ENCODE results near the gene ETNK2. TPM values are rescaled to one million over a fixed set of nuclear protein-coding genes. Genes with fewer than 3 reads are reported as not detected.

The ETNK2 gene, protein sequence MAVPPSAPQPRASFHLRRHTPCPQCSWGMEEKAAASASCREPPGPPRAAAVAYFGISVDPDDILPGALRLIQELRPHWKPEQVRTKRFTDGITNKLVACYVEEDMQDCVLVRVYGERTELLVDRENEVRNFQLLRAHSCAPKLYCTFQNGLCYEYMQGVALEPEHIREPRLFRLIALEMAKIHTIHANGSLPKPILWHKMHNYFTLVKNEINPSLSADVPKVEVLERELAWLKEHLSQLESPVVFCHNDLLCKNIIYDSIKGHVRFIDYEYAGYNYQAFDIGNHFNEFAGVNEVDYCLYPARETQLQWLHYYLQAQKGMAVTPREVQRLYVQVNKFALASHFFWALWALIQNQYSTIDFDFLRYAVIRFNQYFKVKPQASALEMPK
- 0.51 and 1.1 TPM in 2 replicates for total RNA-seq (2012; rRNA removed)

DNA sequence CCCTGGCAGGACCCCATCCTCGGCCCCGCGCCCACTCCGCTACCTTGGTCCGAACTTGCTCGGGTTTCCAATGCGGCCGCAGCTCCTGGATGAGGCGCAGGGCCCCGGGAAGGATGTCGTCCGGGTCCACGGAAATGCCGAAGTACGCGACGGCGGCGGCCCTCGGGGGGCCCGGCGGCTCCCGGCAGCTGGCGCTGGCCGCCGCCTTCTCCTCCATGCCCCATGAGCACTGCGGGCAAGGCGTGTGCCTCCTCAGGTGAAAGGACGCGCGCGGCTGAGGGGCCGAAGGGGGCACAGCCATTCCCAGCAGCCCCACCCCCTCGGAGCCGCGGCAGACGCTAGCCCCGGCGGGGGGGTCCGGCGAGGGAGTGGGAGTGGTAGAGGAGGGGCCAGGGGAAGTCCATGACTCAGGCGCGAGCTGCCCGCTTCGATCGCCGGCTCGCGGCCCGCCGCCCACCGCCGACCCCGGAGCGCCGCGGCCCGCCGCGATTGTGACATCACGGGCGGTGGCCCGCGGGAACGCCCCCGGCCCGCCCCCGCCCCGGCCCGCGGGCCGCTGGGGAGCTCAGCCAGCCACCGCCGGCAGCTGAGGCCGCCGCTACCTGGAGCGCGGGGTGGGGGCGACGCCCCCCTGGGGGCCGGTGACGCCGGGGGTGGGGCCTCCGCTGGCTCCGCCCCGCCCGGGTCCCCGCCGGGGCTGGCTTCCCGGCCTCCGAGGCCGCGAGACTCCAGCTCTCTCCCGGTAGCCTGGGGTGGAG, at the start of gene ETNK2:
Gene ETNK2, minus strand, starts transcription at position 493 of the 758 bp plus-strand sequence. Its CDS starts 192 bp downstream, at position 301.
- Histone ChIP-seq H3K4me3 (ENCODE audit: low read length) (peak within 1 kb of the TSS; percentile 72), H3K9ac (ENCODE audit: low read depth, low read length) (peak within 1 kb of the TSS; percentile 56), H3K4me1 (ENCODE audit: control insufficient read depth, insufficient read depth, low read length) (peaks cover 21% of the 10 kb centered on the region), H3K27me3 (ENCODE audit: control insufficient read depth, insufficient read depth, low read length) (peaks cover 48% of the 10 kb centered on the region), H3K36me3 (ENCODE audit: insufficient read depth, low read length) (no peaks in the 10 kb centered on the region), H3K4me2 (ENCODE audit: low read length) (peak within 1 kb of the TSS; percentile 87), H3K9me3 (replicated peaks; ENCODE audit: low read length) (no peaks in the 10 kb centered on the region)

DNA sequence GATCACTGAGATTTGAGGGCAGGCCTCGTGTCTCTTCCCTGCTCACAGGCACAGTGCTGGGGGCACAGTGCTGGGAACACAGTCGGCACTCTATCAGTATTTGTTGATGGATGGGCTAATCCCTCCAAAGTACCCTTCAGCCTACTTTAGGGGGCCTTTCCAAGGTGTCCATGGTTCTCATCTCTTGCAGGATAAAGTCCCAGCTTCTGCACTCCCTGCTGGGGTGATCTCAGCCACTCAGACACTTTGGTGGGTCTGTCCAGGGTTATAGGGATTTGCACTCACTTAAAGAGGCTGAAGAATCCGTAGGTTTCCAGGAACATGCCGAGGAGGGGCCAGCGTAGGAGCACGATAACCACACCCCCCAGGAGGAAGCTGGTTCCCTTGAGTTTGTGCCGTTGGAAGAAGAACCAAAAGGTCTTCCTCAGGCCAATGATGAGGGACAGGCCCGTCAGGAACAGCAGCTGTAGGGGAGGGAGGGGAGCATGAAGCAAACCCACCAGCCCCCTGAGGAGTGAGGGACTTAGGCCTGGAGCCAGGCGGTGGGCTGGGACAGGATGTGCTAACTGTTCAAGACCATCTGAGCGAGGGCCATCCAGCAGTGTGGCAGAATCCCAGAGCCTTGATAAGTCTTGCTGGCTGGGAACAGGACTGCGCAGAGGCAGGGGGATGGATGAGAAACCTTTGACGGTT, 49.6 kb upstream of the ETNK2 start:
- H3K9ac ChIP-seq (ENCODE audit: low read depth, low read length) = no peak overlapping the region
- no peaks in the 10 kb centered on the region for H3K9me3 ChIP-seq (replicated peaks; ENCODE audit: low read length)
- H3K4me3 ChIP-seq (ENCODE audit: low read length) = no peak overlapping the region
- H3K4me1 ChIP-seq (ENCODE audit: control insufficient read depth, insufficient read depth, low read length) = peaks cover 16% of the 10 kb centered on the region
- H3K4me2 ChIP-seq (ENCODE audit: low read length) = no peak overlapping the region
- H3K27me3 ChIP-seq (ENCODE audit: control insufficient read depth, insufficient read depth, low read length) = peaks cover 34% of the 10 kb centered on the region
- no peaks in the 10 kb centered on the region for H3K36me3 ChIP-seq (ENCODE audit: insufficient read depth, low read length)

DNA sequence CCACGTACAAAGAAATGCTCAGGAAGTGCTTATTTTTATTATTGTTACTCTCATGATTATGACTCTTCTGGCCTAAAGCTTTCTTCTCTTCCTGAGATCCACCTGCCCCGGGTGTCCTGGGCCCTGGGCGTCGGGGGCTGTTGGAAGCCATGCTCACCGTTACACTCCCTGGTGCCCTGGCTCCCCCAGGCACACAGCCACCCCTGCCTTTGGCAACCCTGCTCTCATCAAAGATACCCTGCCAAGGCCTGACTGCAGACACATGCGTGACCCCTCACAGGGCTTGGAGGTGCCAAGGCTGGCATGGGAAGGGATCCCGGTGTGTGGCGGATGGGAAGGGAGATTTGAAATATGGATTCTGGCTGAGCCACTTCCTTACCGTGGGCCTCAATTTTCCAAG, 47.7 kb upstream of the ETNK2 start:
- Histone ChIP-seq H3K9ac (ENCODE audit: low read depth, low read length) (no peak overlapping the region), H3K4me1 (ENCODE audit: control insufficient read depth, insufficient read depth, low read length) (peaks cover 16% of the 10 kb centered on the region), H3K4me3 (ENCODE audit: low read length) (no peak overlapping the region), H3K4me2 (ENCODE audit: low read length) (no peak overlapping the region), H3K27me3 (ENCODE audit: control insufficient read depth, insufficient read depth, low read length) (peaks cover 29% of the 10 kb centered on the region), H3K9me3 (replicated peaks; ENCODE audit: low read length) (no peaks in the 10 kb centered on the region), H3K36me3 (ENCODE audit: insufficient read depth, low read length) (no peaks in the 10 kb centered on the region)

DNA sequence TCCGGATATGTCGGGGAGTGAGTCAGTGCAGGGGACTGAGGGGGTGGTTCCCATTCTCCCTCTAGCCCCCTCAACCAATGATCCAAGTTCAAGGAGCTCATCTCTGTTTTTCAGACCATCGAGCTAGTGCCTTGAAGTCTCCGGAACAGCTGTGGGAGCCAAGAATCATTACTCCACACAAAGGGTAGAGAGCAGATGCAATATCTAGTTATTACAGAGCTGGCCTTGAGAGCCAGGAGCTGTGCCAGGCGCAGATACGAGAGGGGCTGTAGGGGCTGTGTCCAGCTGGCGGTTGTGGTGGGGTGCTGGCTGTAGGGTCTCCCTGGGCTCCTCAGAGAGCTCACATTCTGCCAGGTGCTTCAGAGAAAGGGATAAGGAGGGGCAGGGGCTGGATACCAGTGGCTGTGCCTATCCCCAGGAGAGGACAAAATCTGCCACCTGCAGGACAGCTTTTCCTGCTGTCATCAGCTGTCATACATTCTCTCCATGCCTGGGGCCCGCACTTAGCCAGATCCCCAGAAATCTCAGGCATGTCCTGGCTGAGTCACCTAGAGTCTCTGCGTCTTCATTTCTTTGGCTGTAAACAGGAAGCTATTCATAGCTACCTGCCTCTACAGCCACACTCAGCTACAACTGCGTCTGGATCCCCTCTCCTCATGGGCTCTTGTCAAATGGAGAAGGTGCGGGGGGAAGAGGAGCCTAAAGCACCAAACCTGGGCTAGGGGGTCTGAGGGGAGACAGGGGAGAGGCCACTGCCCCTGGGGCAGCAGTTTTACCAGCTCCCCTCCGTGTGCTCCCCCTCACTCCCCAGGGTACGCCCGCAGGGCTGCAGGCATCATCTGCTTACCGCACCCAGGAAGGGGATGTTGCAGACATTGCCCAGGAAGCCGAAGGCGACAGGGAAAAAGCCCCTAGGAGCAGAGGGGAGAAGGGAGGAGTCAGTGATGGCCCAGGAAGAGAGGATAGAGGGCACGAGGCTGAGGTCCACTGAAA, 46.8 kb upstream of the ETNK2 start:
- H3K9ac ChIP-seq (ENCODE audit: low read depth, low read length) = no peak overlapping the region
- H3K4me3 ChIP-seq (ENCODE audit: low read length) = peak overlapping the region; percentile 23
- H3K27me3 ChIP-seq (ENCODE audit: control insufficient read depth, insufficient read depth, low read length) = peaks cover 34% of the 10 kb centered on the region
- no peaks in the 10 kb centered on the region for H3K9me3 ChIP-seq (replicated peaks; ENCODE audit: low read length)
- peaks cover 16% of the 10 kb centered on the region for H3K4me1 ChIP-seq (ENCODE audit: control insufficient read depth, insufficient read depth, low read length)
- H3K36me3 ChIP-seq (ENCODE audit: insufficient read depth, low read length) = no peaks in the 10 kb centered on the region
- no peak overlapping the region for H3K4me2 ChIP-seq (ENCODE audit: low read length)

DNA sequence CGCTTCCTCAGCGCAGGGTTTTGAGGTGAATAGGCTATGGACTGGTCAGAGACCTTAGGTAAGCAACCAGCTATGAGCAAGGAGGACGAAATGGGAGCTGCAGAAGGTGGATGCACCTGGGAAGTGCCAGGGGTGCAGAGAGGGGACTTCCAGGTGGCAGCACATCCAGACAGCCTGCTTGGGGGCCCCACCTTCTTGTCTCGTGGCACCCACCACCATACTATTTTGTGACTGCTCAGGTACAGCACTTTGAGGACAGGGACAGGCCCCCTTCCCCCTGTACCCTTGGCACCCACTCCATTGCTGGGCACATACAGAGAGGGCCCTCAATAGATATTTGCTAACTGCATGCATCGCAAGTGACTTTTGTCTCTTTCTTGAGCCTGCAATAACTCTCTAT, 45.2 kb upstream of the ETNK2 start:
- Histone ChIP-seq H3K36me3 (ENCODE audit: insufficient read depth, low read length) (no peaks in the 10 kb centered on the region), H3K4me1 (ENCODE audit: control insufficient read depth, insufficient read depth, low read length) (peaks cover 16% of the 10 kb centered on the region), H3K9me3 (replicated peaks; ENCODE audit: low read length) (no peaks in the 10 kb centered on the region), H3K9ac (ENCODE audit: low read depth, low read length) (no peak overlapping the region), H3K27me3 (ENCODE audit: control insufficient read depth, insufficient read depth, low read length) (peaks cover 36% of the 10 kb centered on the region), H3K4me3 (ENCODE audit: low read length) (no peak overlapping the region), H3K4me2 (ENCODE audit: low read length) (no peak overlapping the region)

DNA sequence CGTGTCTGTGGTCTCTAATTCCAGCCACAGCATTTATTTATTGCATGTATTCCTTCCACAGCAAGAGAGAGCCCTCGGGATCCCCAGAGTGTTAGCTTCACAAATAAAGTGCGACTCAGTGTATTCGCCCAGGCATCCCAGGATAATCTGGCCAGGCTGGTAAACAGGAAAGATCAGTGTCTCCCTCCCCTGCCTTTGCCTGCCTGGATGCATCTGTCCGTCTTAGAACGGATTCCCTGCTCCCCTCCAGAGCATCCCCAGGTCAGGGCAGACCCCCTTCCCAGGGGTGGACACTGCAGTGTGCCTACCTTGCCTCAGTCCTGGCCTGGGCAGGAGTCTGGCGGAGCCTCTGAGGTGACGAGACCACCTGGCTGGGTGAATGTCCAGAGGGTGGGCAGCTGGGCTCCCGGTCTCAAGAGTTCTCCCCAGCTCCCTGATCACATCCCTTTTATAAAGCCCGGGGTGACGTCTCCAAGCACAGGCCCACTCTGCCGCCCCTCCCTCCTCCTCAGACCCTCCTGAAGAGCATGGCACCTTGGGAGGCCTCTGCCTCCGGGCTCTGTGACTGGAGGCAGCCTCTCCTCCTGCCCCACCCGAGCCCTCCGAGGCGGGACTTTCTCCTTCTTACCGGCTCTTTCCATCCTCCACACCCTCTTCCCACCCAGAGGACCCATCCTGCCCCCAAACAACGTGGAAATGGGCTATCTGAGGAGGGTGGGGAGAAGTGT, 44.4 kb upstream of the ETNK2 start, which contains the start of gene KISS1:
Gene KISS1, minus strand, starts transcription at position 424 of the 728 bp plus-strand sequence. CDS start 3,615 bp downstream, outside the sequence.
- Histone ChIP-seq H3K4me2 (ENCODE audit: low read length) (no peak within 1 kb of the TSS), H3K36me3 (ENCODE audit: insufficient read depth, low read length) (no peaks in the 10 kb centered on the region), H3K4me3 (ENCODE audit: low read length) (no peak within 1 kb of the TSS), H3K9me3 (replicated peaks; ENCODE audit: low read length) (no peaks in the 10 kb centered on the region), H3K9ac (ENCODE audit: low read depth, low read length) (no peak within 1 kb of the TSS), H3K4me1 (ENCODE audit: control insufficient read depth, insufficient read depth, low read length) (peaks cover 16% of the 10 kb centered on the region), H3K27me3 (ENCODE audit: control insufficient read depth, insufficient read depth, low read length) (peaks cover 44% of the 10 kb centered on the region)

DNA sequence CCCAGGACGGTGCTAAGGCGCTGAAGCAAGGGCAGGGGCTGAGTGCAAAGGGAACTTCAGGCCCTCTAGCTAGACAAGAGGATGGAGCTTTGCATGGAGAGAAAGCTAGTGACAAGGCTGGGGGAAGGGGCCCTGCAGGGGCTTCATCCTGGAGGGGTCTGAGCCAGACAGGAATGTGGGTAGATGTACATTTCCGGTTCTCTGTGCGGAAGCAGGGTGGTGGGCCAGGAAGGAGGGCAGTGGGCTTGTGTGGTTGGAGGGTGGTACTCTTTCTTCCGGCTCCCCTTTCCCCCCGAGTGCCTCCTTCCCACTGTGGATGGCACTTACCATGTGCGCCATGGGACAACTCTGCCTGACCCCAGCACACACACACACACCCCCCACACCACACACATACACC, 42.9 kb upstream of the ETNK2 start:
- no peak overlapping the region for H3K4me2 ChIP-seq (ENCODE audit: low read length)
- H3K27me3 ChIP-seq (ENCODE audit: control insufficient read depth, insufficient read depth, low read length) = peaks cover 52% of the 10 kb centered on the region
- no peak overlapping the region for H3K9ac ChIP-seq (ENCODE audit: low read depth, low read length)
- no peaks in the 10 kb centered on the region for H3K9me3 ChIP-seq (replicated peaks; ENCODE audit: low read length)
- no peak overlapping the region for H3K4me3 ChIP-seq (ENCODE audit: low read length)
- H3K36me3 ChIP-seq (ENCODE audit: insufficient read depth, low read length) = no peaks in the 10 kb centered on the region
- peaks cover 16% of the 10 kb centered on the region for H3K4me1 ChIP-seq (ENCODE audit: control insufficient read depth, insufficient read depth, low read length)

DNA sequence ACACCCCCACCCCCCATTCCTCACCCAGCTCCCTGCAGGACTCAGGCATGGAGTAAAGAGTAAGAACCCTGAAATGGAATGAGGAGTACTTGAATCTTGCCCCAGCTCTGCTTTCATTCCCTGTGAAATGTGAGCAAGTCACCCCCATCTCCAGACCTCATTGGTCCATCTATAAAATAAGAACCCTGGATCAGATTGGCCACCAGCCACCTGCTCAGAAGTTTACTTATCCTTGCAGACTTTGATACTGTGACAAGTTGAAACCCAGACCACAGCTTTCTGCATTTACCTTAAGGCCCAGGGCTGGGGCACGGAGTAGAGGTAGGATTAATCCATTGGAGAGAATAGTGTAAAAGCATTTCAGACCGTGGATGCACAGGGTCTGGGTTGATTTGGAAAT, 42.2 kb upstream of the ETNK2 start:
- no peak overlapping the region for H3K9ac ChIP-seq (ENCODE audit: low read depth, low read length)
- no peaks in the 10 kb centered on the region for H3K9me3 ChIP-seq (replicated peaks; ENCODE audit: low read length)
- H3K4me2 ChIP-seq (ENCODE audit: low read length) = no peak overlapping the region
- H3K4me3 ChIP-seq (ENCODE audit: low read length) = no peak overlapping the region
- H3K27me3 ChIP-seq (ENCODE audit: control insufficient read depth, insufficient read depth, low read length) = peaks cover 59% of the 10 kb centered on the region
- no peaks in the 10 kb centered on the region for H3K36me3 ChIP-seq (ENCODE audit: insufficient read depth, low read length)
- peaks cover 11% of the 10 kb centered on the region for H3K4me1 ChIP-seq (ENCODE audit: control insufficient read depth, insufficient read depth, low read length)

DNA sequence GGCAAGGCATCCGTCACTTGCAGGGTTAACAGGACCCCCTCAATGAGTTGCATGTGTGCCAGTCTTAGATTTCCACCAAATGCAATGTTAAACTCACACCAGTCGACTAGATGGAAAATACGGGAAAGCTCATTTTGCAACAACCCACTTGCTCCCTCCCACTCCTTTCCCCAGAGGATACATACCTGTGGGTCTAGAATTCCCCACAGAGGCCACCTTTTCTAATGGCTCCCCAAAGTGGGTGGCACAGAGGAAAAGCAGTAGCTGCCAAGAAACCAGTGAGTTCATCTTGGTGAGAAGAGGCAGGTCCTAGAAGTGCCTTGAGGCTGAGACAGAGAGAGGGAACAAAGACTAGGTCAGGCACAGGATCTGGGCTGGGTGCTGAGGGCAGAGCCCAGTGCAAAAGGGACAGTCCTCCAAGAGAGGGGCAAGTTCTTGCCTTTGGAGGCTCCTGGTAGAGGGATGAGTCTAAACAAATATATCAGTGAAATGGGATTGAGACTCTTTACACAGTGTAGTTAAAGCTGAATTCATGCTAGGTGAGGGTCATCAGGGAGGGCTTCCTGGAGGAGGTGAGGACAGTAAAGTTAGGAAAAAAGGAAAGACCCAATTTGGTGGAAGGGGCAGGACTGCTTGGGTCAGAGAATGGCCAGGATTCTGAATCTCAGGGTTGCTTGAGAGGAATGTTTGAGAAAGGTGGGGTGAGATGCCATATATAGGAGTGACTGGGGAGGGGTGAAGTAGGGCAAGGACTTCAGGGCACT, 40.9 kb upstream of the ETNK2 start:
- no peaks in the 10 kb centered on the region for H3K4me1 ChIP-seq (ENCODE audit: control insufficient read depth, insufficient read depth, low read length)
- no peaks in the 10 kb centered on the region for H3K9me3 ChIP-seq (replicated peaks; ENCODE audit: low read length)
- peaks cover 72% of the 10 kb centered on the region for H3K27me3 ChIP-seq (ENCODE audit: control insufficient read depth, insufficient read depth, low read length)
- no peak overlapping the region for H3K9ac ChIP-seq (ENCODE audit: low read depth, low read length)
- no peak overlapping the region for H3K4me2 ChIP-seq (ENCODE audit: low read length)
- H3K36me3 ChIP-seq (ENCODE audit: insufficient read depth, low read length) = no peaks in the 10 kb centered on the region
- no peak overlapping the region for H3K4me3 ChIP-seq (ENCODE audit: low read length)

DNA sequence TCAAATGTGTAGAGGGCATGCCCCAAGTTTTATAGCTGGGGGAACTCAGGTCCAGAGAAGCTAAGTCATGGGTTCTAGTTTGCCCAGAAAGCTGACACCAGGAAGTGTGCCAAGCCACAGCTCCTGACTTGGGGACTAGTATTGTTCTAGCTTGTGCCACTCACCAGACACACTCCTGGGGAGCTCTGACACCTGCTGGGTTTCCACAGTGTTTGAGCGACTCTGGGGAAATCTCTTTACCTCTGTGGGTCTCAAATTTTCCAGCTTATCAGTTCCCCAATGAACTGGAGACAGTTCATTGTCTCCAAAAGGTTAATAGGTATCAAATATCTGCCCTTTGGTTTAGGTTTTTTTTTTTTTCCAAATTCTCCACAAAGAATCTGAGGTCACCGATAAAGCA, 40.2 kb upstream of the ETNK2 start:
- Histone ChIP-seq H3K36me3 (ENCODE audit: insufficient read depth, low read length) (no peaks in the 10 kb centered on the region), H3K4me3 (ENCODE audit: low read length) (no peak overlapping the region), H3K4me1 (ENCODE audit: control insufficient read depth, insufficient read depth, low read length) (no peaks in the 10 kb centered on the region), H3K9me3 (replicated peaks; ENCODE audit: low read length) (no peaks in the 10 kb centered on the region), H3K4me2 (ENCODE audit: low read length) (no peak overlapping the region), H3K27me3 (ENCODE audit: control insufficient read depth, insufficient read depth, low read length) (peaks cover 79% of the 10 kb centered on the region), H3K9ac (ENCODE audit: low read depth, low read length) (no peak overlapping the region)
